Measurements from ENCODE around the gene ESRRG.
A peak's percentile ranks its signal among the peaks of the same experiment; 100 is the strongest.

ESRRG gene

GRCh38 chr1:216523043-216523442, 200.2 kb downstream of the ESRRG start:
- no peak for DNase-seq

GRCh38 chr1:216521477-216521876, 201.8 kb downstream of the ESRRG start:
- DNase-seq: no peak

- no peak for DNase-seq
Measured at GRCh38 chr1:216518844-216519627, 204.2 kb downstream of the ESRRG start.

GRCh38 chr1:216502528-216503162, 220.6 kb downstream of the ESRRG start:
- DNase-seq: peak in 1 of 58 donors; percentile 0

GRCh38 chr1:216500273-216500967, 222.8 kb downstream of the ESRRG start:
- DNase-seq: no peak

GRCh38 chr1:216499581-216500272, 223.5 kb downstream of the ESRRG start:
- no peak for DNase-seq

- DNase-seq: no peak
Measured at GRCh38 chr1:216498277-216498676, 225.0 kb downstream of the ESRRG start.

- DNase-seq: no peak
Measured at GRCh38 chr1:216485042-216485441, 238.2 kb downstream of the ESRRG start.

- DNase-seq: no peak
Measured at GRCh38 chr1:216483672-216484401, 239.4 kb downstream of the ESRRG start.

GRCh38 chr1:216482620-216483019, 240.6 kb downstream of the ESRRG start:
- no peak for DNase-seq

- no peak for DNase-seq
Measured at GRCh38 chr1:216478238-216478637, 245.0 kb downstream of the ESRRG start.

GRCh38 chr1:216476341-216476740, 246.9 kb downstream of the ESRRG start:
- DNase-seq: no peak

- DNase-seq: no peak
Measured at GRCh38 chr1:216475659-216476276, 247.5 kb downstream of the ESRRG start.

- no peak for DNase-seq
Measured at GRCh38 chr1:216466162-216466801, 256.9 kb downstream of the ESRRG start.

- DNase-seq: no peak
Measured at GRCh38 chr1:216464489-216464888, 258.7 kb downstream of the ESRRG start.

- DNase-seq: no peak
Measured at GRCh38 chr1:216462066-216462775, 261.0 kb downstream of the ESRRG start.

- DNase-seq: no peak
Measured at GRCh38 chr1:216461466-216461865, 261.8 kb downstream of the ESRRG start.

- no peak for DNase-seq
Measured at GRCh38 chr1:216459651-216460207, 263.5 kb downstream of the ESRRG start.

GRCh38 chr1:216458812-216459211, 264.4 kb downstream of the ESRRG start:
- DNase-seq: no peak

Measured in anterior cingulate cortex (tissue), 58 donors.